Stimulated activated CD8-positive, alpha-beta memory T cell treated with anti-CD3 and anti-CD28 coated beads, Interleukin-2, amount 100 ng/mL, for 1 hour (primary cell): ENCODE results near the gene PACSIN3.

ENCODE experiments used
- DNase-seq, 2 donors: peaks; one replicate each; pipeline ENCODE4 v3.0.0-alpha.2; 2020; ENCODE audit warnings: low read depth in 2 of 2

PACSIN3 gene

DNA sequence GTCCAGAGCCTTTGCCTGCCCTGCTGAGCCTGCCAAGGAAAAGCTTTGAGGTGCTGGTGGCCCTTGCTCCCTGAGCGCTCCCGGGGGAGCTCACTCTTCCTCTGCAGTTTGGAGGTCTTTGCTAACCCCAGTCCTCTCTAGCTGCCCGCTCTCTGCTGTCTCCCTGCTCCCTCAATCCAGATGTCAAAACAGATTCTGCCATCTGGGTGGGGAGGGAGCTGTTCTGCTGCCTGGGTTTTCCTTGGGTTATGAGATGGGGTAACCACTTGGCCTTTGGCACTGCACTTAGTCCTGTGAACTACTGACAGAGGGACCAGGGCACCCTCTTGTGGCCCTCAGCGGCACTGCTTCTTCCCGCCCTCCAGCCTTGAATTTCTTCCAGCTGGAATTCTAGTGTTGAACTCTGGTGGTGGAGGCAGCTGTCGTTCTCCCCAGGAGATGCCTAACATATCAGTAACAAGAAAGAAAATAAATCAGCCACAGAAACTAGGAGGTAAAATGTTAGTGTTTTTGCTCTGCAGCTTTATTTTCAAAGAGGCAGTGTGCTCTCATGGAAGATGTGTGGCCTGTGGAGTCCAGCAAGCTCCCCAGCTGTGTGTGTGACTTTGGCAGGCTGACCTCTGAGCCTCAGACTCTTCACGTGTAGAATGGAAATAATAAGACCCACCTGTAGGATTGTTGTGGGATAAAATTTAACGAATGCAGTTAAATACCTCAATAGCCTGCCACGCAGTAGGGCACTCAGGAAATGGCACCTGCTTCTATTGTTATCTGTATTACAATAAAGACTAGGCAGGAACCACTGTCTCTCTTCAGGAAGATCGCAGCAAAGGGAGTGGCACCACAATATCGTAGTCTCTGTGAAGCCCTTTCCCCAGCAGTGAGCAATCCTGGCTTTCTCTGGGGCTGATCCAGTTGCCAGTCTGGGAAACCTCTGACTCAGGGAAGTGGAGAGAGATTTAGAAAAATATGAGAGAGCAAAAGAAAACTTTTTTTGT is 33.0 kb downstream of the PACSIN3 start:
- DNase-seq = no peak

DNA sequence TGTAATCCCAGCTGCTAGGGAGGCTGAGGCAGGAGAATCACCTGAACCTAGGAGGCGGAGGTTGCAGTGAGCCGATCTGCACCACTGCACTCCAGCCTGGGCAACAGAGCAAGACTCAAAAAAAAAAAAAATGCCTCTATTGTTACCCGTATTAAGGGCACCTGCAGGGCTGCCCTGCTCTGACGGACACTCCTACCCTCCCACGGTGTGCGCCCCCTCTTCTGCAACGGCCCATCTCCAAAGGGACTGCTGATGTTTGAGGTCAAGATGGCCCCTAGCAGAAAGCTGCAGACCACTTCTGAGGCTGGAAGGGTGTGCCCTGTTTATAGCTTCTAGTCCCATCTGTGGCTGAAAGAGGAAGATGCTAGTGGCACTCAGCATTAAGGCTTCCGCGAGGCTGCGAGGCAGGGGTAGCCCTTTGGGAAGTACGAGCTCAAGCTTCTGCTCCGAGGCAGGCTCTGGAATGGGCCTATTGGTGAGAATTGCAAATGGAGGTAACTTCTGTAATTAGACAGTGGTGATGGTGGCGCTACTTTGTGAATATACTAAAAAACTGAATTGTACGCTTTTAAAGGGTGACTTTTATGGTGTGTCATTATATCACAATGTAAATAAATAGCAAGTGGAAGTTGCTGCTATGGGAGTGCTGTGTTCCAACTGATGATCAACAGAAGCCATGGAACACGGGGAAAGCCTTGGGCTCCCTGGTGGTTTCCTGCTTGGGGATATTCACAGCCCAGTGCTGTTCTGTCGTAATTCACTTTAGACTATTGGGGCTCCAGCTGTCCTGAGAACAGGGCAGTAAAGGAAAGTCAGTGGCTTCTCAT is 33.9 kb downstream of the PACSIN3 start:
- DNase-seq = no peak

DNA sequence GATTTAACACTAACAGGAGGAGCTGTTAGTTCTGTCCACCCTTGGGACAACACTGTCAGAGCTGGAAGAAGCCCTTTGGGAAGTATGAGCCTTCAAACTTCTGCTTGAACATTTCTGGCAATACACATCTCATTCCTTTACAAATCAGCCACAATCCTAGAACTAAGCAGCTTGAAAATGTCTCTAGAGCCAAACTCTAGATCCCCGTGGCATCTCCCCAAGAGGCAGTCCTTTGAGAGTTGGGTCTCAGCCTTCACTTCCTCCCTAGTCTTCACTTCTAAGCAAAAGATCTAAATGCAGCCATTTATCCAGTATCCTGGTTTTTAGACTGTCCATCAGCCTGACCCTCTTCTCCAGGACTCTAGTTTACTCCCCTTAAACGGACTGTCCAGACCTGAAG is 36.5 kb downstream of the PACSIN3 start:
- DNase-seq = no peak

DNA sequence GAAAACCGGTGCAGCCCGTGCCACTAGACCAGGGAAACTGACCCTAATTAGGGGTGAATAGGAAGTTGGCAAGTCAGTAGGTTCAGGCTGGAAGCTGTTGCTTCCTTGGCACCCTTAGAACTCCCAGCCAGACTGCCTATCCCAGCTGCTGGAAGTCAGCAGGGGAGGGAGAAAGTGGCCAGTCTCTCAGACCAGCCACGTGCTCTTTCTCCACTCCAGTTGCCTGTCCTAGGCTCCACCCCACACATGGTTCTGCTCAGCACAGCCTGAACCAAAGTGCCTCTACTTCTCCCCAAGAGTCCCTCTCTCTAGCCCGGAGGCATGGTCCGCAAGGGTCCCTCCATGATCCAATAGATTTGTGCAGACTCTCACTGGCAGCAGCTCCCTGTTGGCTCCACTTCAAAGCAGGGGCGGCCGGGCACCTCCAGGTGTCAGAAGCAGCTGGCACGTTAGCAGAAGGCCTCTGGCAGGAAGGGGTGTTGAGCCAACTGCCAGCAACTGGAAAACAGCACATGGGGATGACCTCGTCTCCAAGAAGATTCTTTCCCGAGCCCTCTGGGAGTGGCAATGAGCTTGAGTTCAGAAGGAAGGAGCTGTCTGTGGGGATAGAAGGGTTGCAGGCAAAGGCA is 37.2 kb downstream of the PACSIN3 start:
- DNase-seq = no peak

DNA sequence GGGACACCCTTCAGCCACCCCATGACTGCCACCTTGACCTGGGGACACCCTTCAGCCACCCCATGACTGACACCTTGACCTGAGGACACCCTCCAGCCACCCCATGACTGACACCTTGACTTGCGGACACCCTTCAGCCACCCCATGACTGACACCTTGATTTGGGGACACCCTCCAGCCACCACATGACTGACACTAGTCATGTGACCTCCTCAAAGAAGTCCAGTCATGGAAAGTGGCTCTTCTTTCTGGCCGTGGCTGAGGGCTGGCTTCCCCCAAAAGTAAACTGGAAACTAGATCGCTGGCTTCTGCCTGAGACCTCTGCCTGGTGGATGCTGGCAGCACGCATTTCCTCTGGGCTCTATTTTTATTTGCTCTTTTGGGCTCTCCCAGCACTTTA is 38.0 kb downstream of the PACSIN3 start:
- DNase-seq = no peak

DNA sequence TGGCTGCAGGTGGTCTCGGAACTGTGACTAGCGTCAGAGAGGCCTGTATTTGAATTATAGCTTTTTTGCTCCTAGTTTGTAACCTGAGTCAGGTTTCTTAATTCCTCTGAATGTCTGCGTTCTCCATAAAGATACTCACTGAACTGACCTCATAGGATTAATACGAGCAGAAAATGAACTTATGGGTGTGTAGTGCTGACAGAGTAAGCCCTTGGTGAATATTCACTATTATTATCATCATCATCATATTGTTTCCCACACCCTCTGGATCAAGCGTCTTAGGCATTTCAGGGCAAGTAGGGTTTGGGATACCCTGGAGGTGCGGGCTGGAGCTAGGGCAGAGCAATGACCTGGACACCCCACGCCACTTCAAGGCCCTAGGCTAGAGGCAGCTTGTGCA is 38.6 kb downstream of the PACSIN3 start:
- DNase-seq = no peak

DNA sequence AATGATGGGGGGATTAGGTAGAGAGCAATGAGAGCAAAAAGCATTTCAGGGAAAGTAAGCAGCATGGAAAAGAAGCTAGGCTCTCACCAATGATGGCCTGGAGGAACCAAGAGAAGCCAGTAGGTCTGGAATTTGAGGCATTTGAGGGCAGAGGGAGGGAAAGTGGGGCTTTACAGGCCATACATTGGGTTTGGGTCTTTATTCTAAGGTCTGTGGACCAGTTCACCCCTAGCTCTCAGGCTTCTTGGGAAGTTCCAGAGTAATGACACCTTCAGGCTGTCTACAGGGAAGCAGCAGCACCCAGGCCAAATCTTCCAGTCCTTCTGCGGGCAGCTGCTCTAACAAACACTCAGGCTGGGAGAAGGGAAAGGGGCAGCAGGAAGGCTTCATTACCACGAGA is 39.0 kb downstream of the PACSIN3 start:
- DNase-seq = no peak

DNA sequence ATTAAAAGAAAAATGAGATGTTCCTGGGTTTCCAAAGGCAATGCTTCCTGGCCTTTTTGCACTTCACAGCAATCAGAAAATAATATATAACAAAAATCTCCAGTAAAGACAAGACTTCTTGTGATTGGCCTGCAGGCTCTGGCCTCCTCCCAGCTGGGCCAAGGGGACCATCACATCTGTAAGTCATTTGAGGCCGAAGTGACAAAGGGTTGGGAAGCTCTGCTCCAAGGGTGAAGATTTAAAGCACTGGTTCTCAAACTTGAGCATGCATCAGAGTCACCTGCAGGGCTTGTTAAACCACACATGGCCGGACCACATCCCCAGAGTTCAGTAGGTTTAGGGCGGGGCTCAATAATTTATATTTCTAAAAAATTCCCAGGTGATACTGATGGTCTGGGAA is 41.7 kb downstream of the PACSIN3 start:
- no peak for DNase-seq

DNA sequence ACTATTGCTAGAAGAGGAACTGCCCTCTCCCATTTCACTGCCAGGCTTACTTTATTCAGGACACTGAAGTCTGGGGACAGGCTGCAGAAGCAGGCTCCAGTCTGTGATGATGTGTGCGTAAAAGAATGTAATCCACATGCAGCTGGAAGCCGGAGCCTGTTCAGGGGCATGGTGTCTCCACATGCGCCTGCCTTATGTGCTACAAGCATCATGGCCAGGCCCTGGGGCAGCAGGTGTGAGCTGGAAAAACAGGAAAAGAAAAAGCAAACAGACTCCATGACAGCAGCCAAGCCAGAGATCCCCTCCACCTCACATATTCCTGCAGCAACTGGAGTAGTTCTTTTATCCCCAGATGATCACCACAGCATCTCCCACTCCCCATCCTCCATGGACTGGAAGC is 42.9 kb downstream of the PACSIN3 start:
- DNase-seq = no peak

DNA sequence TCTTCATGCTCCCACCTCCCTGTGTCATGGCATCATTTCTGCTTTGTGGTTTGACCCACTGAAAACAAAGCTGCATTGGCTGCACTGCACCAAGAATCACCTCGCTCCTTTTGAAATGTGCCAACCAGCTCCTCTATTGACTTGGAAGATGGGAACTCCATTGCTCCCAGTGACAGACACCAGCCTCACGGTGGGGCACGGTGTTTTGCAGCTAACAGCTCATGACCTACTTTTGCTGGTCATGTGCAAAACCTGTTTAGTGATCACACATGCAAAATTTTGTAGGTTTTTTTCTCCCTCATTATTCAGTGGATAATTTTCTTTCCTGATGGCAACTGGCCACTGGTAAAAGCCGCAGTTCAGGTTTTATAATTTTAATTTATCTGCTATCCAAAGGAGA is 46.4 kb downstream of the PACSIN3 start:
- DNase-seq = no peak

DNA sequence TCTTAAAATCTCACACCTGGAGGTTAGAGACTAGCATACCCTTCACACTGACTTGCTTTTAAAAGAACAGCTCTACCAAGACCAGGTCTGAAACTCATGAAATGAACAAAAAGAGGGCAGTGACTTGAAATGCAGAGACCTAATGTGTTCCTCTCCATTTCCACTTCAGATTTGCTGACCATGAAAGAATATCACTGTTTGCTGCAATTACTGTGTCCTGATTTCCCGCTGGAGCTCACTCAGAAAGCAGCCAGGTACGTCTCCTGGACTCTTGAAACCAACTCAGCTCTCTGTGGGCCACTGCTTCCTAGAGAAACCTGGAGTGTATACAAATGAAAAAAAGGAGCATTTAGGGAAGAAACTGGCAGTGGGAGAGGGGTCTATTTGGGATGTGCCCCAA is 48.8 kb downstream of the PACSIN3 start:
- DNase-seq = no peak

DNA sequence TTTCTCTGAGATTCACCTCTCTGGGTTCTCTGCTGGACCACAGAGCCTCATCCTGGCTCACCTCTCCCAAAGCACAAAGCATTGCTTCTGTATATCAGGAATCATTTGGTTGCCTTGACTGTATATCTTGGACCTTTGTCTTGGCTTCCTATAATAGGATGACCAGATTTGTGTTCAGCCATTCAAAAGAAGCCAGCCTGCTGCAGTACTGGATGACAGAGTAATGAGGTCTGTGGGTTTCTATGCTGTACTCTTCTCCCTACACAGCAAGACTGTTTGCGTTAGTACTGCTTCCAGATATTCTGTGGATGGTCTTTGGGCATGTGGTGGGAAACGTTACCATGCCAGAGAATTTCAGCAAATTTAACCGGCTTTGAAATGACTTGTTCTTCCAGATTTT is 49.3 kb downstream of the PACSIN3 start:
- no peak for DNase-seq

DNA sequence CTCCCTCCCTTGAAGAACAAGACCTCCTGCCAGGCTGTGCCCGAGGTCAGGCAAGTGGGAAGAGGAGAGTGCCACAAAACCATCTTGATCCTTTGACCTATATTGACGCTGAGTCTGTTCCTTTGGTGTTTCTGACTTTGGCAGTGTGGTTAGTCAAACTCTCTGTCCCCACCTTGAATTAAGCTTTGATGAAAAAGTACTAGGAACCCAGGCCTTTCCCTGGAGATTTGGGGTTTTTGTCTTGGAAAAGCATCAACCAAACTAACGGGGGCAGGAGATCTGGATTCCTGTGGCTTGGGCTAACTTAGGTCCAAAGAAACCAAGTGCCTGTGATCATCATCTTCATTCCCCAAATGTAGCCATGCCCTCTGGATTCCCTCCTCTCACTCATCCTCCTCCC is 49.9 kb downstream of the PACSIN3 start:
- no peak for DNase-seq

DNA sequence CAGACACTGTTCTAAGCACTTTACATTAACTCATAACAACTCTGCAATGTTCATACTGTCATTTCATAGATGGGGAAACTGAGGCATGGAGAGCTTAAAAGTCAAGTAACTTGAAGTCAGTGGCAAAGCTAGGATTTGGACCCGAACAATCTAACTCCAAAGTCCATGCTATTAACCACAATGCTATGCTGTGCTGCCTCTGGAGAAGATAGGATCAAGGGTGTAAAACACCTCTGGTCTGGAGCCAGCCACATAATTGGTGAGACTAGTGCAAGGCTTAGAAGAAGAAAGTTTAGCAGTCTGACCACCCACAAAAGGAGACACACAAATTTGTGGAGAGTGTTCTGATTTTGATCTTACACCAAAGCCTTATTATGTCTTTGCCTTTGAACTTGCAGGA is 53.3 kb downstream of the PACSIN3 start:
- no peak for DNase-seq

DNA sequence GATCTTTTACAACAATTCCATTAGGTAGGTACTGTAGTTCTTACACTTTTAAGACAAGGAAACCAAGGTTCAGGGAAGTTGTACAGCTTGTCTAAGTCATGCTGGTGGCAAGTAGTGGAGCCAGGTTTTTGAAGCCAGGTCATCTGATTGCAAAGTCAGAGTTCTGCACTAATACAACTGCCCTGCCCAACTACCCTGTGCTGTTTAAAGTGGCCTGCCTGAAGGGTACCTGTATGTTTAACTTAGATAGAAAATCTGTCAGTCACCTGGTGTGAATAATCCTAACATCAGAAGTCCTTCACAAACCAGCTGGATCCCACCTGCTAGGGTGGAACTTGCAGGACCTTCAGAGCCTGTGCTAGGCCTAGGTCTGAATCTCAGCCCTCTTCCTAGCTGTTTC is 53.7 kb downstream of the PACSIN3 start:
- no peak for DNase-seq

DNA sequence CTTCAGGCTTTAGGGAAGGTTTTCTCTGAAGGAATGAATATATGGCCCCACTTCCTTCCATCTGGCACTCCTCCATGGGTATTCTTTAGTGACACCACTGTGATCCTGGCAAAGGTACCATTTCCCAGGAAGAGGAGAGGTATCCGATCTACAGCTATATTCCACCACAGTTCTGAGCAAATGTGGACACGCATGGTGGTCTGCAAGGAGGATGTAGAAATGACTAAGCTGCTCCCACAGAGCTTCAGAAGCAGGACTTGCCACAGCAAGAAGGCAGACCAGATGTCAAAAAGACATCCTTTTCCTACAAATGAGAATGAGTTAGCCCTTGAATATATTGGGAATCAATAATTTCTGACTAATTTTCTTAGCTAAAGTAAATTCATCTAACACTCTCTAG is 55.1 kb downstream of the PACSIN3 start:
- no peak for DNase-seq

DNA sequence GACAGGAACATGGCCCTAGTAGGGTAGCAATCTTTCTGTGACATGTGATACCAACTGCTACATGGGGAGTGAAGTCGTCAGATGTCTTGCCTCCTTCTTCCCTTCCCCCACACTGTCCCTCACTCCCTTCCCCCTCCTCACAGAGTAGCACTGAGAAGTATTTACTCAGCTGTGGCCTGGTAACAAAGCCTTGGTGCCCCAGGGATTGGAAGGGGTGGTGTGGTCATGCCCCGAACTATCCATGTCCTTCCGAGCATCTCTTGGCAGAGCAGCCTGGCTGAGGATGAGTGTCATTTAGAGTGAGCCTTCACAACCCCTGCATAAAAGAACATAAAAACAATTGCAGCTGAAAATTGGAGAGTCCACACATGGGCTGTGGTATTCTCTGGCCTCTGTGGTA is 55.7 kb downstream of the PACSIN3 start:
- DNase-seq = no peak
